Stimulated activated CD8-positive, alpha-beta memory T cell treated with anti-CD3 and anti-CD28 coated beads, Interleukin-7, amount 100 ng/mL, for 24 hours (primary cell): Measurements from ENCODE around the gene HM13.
"Not testable (repeated sequence)": the region's sequence is repeated elsewhere in the genome, so short reads cannot be mapped to it uniquely, and the experiment has no call there.

Experiments used
- DNase-seq: peaks from one replicate; pipeline ENCODE4 v3.0.0-alpha.2; 2020; ENCODE audit warnings: low read depth

HM13 gene

GRCh38 chr20:31568041-31568731, 53.9 kb downstream of the HM13 start:
- no peak for DNase-seq

GRCh38 chr20:31568773-31569162, 54.5 kb downstream of the HM13 start:
- no peak for DNase-seq

DNA sequence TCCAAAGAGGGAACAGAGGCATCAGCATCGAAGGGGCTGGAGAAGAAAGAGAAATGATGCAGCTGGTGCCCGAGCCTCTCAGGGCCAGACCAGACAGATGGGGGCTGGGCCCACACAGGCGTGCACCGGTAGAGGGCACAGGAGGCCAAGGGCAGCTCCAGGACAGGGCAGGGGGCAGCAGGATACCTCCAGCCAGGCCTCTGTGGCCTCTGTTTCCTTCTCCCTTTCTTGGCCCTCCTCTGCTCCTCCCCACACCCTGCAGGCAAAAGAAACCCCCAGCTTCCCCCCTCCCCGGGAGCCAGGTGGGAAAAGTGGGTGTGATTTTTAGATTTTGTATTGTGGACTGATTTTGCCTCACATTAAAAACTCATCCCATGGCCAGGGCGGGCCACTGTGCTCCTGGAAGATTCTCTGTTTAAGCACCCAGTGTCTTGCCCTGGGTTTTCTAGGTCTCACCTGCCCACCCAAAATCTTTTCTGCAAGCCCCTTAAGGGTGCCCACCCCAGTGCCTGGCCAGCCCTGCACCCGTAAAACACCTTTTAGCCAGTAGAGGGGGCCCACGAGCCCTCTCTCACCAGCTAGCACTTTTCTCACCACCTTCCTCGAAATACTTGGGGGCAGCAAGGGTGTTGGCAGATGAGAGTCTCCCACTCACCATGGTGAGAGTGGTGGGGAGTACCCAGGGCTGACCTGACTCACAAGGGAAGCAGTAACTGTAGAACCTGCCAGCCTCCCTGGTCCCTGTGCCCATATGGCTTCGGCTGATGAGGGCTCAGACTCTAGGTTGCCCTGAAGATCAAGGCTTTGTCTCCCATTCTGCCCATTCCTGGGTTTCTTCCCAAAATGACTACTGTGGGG, 55.1 kb downstream of the HM13 start:
- peak; percentile 45 for DNase-seq

DNA sequence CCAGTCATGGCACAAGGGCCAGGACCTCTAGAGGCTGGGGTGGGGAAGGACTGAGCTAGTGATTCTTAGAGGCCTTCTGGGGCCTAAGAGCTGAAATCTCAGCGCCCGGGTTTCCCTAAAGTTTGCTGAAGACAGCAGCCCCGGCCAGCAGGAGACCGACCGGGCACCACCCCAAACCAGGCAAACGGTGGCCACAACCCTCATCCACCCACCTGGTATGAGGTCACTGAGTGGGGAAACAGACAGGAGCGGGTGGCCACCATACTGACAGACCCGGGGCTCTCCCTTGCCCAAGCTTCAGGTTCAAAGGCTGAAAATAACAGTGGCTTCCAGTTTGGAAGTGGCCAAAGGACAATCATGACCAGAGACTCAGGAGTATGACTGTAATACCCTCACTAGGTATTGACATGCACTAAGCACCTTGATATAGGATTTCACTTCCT, 55.8 kb downstream of the HM13 start:
- no peak for DNase-seq

DNA sequence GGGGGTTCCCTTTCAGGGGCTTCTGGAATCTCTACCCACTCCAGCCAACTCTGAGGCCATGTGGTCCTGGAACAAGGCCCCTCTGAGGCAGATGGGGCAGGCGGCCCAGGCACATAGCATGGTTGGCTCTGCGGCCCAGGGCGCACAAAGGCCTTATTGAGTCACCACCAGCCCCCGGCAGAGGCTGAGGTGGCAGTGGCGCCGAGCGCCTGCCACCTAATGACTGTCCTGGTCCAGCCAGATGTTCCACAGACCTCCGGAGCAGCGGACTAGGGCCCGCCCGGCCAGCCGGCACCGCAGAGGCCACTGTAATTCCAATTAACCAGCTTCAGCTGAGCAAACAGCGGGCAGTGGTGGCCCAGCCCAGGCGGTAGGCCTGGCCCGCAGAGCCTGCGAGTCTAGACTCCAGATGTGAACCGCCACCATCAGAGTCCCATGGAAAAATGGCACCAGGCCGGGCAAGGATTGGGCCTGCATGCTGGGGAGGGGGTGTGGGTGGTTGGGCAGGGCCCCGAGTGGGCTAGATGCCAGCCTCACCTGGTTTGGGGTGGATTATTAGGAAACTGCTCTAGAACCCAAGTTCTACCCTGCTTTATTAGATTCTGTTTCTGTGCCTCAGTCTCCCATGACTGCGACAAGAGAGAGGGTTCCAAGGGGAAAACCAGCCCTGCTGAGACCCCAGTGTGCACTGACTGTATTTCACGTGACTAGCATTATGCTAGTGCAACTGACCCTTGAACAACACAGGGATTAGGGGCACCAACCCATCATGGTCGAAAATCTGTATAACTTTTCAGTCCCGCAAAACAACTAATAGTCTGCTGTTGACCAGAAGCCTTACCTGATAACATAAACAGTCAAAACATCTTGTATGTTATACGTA, 56.7 kb downstream of the HM13 start:
- no peak for DNase-seq

GRCh38 chr20:31572042-31572700, 57.9 kb downstream of the HM13 start:
- no peak for DNase-seq

DNA sequence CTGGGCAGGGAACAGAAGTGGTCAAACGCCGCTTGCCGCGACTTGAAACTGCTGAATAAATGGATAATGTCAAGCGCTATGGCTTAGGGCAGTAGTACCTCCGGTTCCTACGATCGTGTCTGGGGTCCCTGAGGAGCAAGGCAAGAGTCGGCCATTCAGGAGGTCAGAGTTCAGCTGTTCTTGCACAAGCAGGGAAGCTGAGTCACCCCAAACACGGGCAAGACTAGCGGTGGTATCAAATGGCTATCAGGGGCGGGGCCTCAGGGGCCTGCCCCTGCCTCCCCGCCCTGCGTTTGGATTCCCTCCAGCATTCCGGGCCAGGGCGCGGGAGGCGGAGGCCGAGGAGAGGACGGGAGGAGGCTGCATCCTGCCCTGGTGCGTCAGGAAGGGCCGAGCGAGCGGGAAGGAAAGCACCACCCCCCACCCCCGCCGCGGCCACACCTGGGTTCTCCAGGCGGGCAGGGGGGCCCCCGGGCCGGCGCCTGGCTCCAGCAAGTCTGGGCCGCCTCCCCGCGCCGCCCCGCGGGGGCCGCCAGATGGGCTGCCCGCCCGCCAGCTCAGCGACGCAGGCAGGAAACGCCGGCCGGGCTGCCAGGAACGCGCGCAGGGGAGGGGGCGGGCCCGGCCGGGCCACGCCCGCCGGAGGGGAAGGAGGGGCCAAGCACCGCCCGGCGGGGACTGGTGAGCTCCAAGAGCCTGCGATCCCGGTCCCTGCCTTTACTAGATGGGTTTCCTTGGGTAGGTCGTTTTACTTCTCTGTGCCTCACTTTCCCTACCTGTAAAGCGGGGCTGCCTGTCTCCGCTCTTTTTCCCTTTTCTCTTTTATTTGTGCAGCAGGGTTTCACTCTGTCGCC, 58.7 kb downstream of the HM13 start:
- peak; percentile 72 for DNase-seq

DNA sequence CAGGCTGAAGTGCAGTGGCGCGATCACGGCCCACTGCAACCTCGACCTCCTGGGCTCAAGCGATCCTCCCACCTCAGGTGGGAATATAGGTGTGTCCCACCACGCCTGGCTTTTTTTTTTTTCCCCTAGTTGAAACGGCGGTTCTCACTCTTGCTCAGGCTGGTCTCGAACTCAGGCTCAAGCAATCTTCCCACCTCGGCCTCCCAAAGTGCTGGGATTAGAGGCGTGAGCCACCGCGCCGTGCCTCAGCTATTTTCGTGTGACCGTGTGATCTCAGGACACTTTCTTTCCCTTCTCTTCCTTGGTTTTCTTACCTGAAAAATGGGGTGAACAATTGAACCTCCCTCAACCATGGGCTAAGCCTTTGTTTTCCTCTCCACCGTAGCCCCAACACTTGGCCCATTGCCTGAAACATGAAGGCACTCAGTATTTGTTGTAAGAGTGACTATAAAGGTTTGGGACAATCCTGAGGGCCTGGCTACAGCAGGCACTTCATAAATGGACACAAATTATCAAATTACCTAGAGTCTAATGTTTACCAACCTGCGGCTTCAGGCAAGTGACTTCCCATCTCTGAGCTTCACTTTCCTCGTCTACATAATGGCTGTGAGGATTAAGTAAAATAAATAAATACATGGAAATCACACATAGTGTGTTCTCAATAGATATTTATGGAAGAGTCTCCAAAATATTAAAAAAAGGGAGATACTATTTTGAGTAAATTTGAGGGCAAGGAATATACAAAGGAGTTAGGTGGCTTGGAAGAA, 59.5 kb downstream of the HM13 start:
- DNase-seq = no peak

DNA sequence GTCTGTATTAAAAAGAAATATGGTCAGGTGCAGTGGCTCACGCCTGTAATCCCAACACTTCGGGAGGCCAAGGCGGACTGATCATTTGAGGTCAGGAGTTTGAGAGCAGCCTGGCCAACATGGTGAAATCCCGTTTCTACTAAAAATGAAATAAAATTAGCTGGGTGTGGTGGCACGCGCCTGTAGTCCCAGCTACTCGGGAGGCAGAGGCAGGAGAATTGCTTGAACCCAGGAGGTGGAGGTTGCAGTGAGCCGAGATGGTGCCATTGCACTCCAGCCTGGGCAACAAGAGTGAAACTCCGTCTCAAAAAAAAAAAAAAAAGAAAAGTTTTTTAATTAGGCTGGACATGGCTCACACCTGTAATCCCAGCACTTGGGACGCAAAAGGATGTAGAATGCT, 60.7 kb downstream of the HM13 start:
- not testable (repeated sequence) for DNase-seq

DNA sequence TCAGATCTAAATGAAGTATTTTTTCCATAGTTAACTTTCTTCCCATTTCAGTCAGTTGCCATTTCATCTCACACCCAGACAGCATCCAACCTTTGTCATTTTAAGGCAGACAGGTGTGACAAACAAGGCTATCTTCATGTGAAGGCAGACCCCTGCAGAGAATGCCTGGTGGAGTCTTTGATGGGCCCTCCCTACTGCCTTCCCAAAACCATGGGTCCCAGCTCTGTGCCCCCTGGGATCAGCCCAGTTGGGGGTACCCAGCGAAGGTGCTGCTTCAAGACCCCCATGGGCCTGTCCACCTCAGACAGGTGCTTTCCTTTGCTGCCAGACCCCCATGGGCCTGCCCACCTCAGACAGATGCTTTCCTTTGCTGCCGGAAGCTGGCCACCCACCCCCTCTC, 62.5 kb downstream of the HM13 start:
- DNase-seq = no peak

- DNase-seq = no peak
These were observed 63.0 kb downstream of the HM13 start for GRCh38 chr20:31577194-31577593.

GRCh38 chr20:31578448-31579138, 64.4 kb downstream of the HM13 start:
- no peak for DNase-seq

- DNase-seq = no peak
These were observed 65.0 kb downstream of the HM13 start for GRCh38 chr20:31579245-31579644.

- DNase-seq = not testable (repeated sequence)
These were observed 65.9 kb downstream of the HM13 start for GRCh38 chr20:31579941-31580651.

- no peak for DNase-seq
These were observed 66.5 kb downstream of the HM13 start for GRCh38 chr20:31580706-31581105.

- DNase-seq = no peak
These were observed 67.1 kb downstream of the HM13 start for GRCh38 chr20:31581391-31581790.

- no peak for DNase-seq
These were observed 73.5 kb downstream of the HM13 start for GRCh38 chr20:31587545-31588389.

GRCh38 chr20:31590717-31591225, 76.5 kb downstream of the HM13 start:
- no peak for DNase-seq
